Caco-2 (cell line): Measurements from ENCODE around the gene PPP1R10. TPM values are rescaled to one million over a fixed set of nuclear protein-coding genes. Genes with fewer than 3 reads are reported as not detected.

Experiments used
- BruUV-seq: library from RNA; stranded (reverse); fragments of 400-500 nt; replicated peaks from 2 replicates; lab custom pipeline; 2021; lab: Mats Ljungman, UMichigan
- CTCF ChIA-PET: fragments of 300-600 bp; sonication (Branson Sonifier 250); formaldehyde crosslinking; loops from one replicate; lab custom pipeline; 2022; ENCODE audit warnings: antibody characterized with exemption; lab: Charles Lee
- POLR2A ChIA-PET: fragments of 300-600 bp; sonication (Branson Sonifier 250); formaldehyde crosslinking; loops from one replicate; lab custom pipeline; 2022; ENCODE audit warnings: antibody characterized with exemption; lab: Charles Lee
- DNase-seq, 2 experiments: peaks; one replicate each; pipeline versions ENCODE4 v3.0.0 to v3.0.0-alpha.2; 2020 to 2022
- H3K27me3 ChIP-seq: replicated peaks from 2 replicates; pipeline ENCODE4 v1.6.0; 2011; ENCODE audit warnings: low read length; ENCODE audit not compliant: control insufficient read depth, insufficient read depth
- H3K36me3 ChIP-seq: 2 replicates; pipeline ENCODE4 v1.5.1; 2011; ENCODE audit warnings: low read length; ENCODE audit not compliant: control insufficient read depth, insufficient read depth
- H3K4me1 ChIP-seq: fragments of 250-450 bp; sonication (Bioruptor Pico); 2 replicates; pipeline ENCODE4 v1.5.1; 2020; ENCODE audit warnings: mild to moderate bottlenecking
- H3K4me3 ChIP-seq: 2 replicates; pipeline ENCODE4 v1.5.1; 2011; ENCODE audit warnings: low read depth, mild to moderate bottlenecking, control low read depth, low read length
- H3K9me3 ChIP-seq: fragments of 250-450 bp; sonication (Bioruptor Pico); 2 replicates; pipeline ENCODE4 v1.5.1; 2020; ENCODE audit warnings: mild to moderate bottlenecking, moderate library complexity
- H3K27ac Mint-ChIP-seq: one replicate; pipeline ENCODE4 v1.8.0; 2022; ENCODE audit warnings: mixed read lengths; ENCODE audit not compliant: unreplicated experiment
- H3K27me3 Mint-ChIP-seq: one replicate; pipeline ENCODE4 v1.8.0; 2022; ENCODE audit warnings: mixed read lengths; ENCODE audit not compliant: insufficient read depth, unreplicated experiment
- H3K36me3 Mint-ChIP-seq: one replicate; pipeline ENCODE4 v1.8.0; 2022; ENCODE audit warnings: mild to moderate bottlenecking, mixed read lengths; ENCODE audit not compliant: insufficient read depth, unreplicated experiment
- H3K4me1 Mint-ChIP-seq: one replicate; pipeline ENCODE4 v1.8.0; 2022; ENCODE audit warnings: low read depth, mixed read lengths; ENCODE audit not compliant: unreplicated experiment
- H3K4me3 Mint-ChIP-seq: one replicate; pipeline ENCODE4 v1.8.0; 2022; ENCODE audit warnings: mild to moderate bottlenecking, moderate library complexity, mixed read lengths; ENCODE audit not compliant: unreplicated experiment
- H3K9me3 Mint-ChIP-seq: one replicate; pipeline ENCODE4 v1.8.0; 2022; ENCODE audit warnings: mixed read lengths; ENCODE audit not compliant: unreplicated experiment
- intact Hi-C: fragments of 100-400 bp; cut with micrococcal nuclease; formaldehyde crosslinking; loops from one replicate; pipeline ENCODE4 v1.10.0; 2022; ENCODE audit not compliant: unreplicated experiment
- total RNA-seq: library from RNA; stranded (reverse); gene quantifications from 2 replicates; pipeline ENCODE4 v1.2.3, GENCODE V29; 2022
- TF ChIP-seq, protein P1 (sequence below), 2 experiments: fragments of 200-600 bp in 1 of 2; IDR thresholded peaks; 1 replicate in 1 of 2; 2 replicates in 1 of 2; pipeline versions ENCODE4 v1.5.1 to v1.8.0; 2011 to 2022; ENCODE audit warnings: antibody characterized with exemption in 1 of 2, control low read depth in 1 of 2, inconsistent platforms in 1 of 2, low read depth in 1 of 2, low read length in 1 of 2, mild to moderate bottlenecking in 1 of 2, moderate library complexity in 1 of 2; ENCODE audit not compliant: insufficient read depth in 1 of 2, severe bottlenecking in 1 of 2, unreplicated experiment in 1 of 2

The PPP1R10 gene
- total RNA-seq, 1 experiment from 2014 or later, result 91.3 TPM

DNA sequence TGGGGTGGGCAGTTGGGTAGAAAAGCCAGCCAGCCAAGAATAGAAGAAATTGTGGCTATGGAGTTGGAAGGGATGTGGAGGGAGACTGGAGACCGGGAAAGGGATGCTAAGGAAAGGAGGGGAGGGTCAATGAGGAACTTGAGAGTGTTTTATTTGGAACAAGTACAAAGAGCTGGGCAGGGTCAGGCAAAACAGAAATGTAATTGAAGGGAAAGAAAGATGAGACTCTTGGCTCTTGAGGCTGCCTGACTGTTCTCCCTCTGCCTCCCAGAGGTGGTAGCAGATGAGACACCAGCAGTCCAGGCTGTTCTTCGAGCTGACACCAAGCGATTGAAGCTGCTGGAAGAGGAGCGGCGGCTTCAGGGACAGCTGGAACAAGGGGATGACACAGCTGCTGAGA lies 33.1 kb downstream of the PPP1R10 start:
- Mint-ChIP-seq H3K4me3 (no peak overlapping the region), H3K9me3 (no peaks in the 10 kb centered on the region), H3K36me3 (peaks cover 100% of the 10 kb centered on the region), H3K27me3 (no peaks in the 10 kb centered on the region), H3K27ac (no peak overlapping the region), H3K4me1 (peaks cover 3% of the 10 kb centered on the region)
- Histone ChIP-seq H3K4me1 (no peaks in the 10 kb centered on the region), H3K4me3 (no peak overlapping the region), H3K9me3 (no peaks in the 10 kb centered on the region), H3K27me3 (no peaks in the 10 kb centered on the region), H3K36me3 (peaks cover 4% of the 10 kb centered on the region)
- intact Hi-C loops, result no loop called here
- CTCF ChIA-PET, result no interaction called here
- POLR2A ChIA-PET, result no interaction called here
- TF ChIP-seq, protein P1, sequence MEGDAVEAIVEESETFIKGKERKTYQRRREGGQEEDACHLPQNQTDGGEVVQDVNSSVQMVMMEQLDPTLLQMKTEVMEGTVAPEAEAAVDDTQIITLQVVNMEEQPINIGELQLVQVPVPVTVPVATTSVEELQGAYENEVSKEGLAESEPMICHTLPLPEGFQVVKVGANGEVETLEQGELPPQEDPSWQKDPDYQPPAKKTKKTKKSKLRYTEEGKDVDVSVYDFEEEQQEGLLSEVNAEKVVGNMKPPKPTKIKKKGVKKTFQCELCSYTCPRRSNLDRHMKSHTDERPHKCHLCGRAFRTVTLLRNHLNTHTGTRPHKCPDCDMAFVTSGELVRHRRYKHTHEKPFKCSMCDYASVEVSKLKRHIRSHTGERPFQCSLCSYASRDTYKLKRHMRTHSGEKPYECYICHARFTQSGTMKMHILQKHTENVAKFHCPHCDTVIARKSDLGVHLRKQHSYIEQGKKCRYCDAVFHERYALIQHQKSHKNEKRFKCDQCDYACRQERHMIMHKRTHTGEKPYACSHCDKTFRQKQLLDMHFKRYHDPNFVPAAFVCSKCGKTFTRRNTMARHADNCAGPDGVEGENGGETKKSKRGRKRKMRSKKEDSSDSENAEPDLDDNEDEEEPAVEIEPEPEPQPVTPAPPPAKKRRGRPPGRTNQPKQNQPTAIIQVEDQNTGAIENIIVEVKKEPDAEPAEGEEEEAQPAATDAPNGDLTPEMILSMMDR (IDR thresholded peaks at IDR 0.05; ENCODE audit: insufficient read depth in 1 of 2, low read depth in 1 of 2, low read length in 1 of 2, severe bottlenecking in 1 of 2, unreplicated experiment in 1 of 2), result no peak
- DNase-seq, result no peak
- no TSS peak for BruUV-seq

GRCh38 chr6:30578051-30578450 lies 39.0 kb downstream of the PPP1R10 start:
- Mint-ChIP-seq H3K9me3 (no peaks in the 10 kb centered on the region), H3K36me3 (peaks cover 75% of the 10 kb centered on the region), H3K4me1 (peaks cover 14% of the 10 kb centered on the region), H3K27me3 (no peaks in the 10 kb centered on the region), H3K27ac (no peak overlapping the region), H3K4me3 (no peak overlapping the region)
- Histone ChIP-seq H3K4me3 (no peak overlapping the region), H3K4me1 (no peaks in the 10 kb centered on the region), H3K9me3 (no peaks in the 10 kb centered on the region), H3K27me3 (no peaks in the 10 kb centered on the region), H3K36me3 (peaks cover 5% of the 10 kb centered on the region; the same call in 1 of the 2 replicates)
- intact Hi-C loops, result no loop called here
- no peak for DNase-seq
- CTCF ChIA-PET, result interaction anchor here (1.2 kb wide), 1 partner anchor 33 kb away, joined by 3 read pairs; no protein-coding TSS in a partner anchor
- POLR2A ChIA-PET, result no interaction called here
- no TSS peak for BruUV-seq
- TF ChIP-seq, protein P1 (IDR thresholded peaks at IDR 0.05; ENCODE audit: insufficient read depth in 1 of 2, low read depth in 1 of 2, low read length in 1 of 2, severe bottlenecking in 1 of 2, unreplicated experiment in 1 of 2), result no peak

- TF ChIP-seq, protein P1 (IDR thresholded peaks at IDR 0.05; ENCODE audit: insufficient read depth in 1 of 2, low read depth in 1 of 2, low read length in 1 of 2, severe bottlenecking in 1 of 2, unreplicated experiment in 1 of 2), result no peak
- Histone ChIP-seq H3K27me3 (no peaks in the 10 kb centered on the region), H3K9me3 (no peaks in the 10 kb centered on the region), H3K4me1 (peaks cover 15% of the 10 kb centered on the region; the same call in 1 of the 2 replicates), H3K36me3 (peaks cover 5% of the 10 kb centered on the region; the same call in 1 of the 2 replicates), H3K4me3 (no peak overlapping the region)
- peaks cover 43% of the 10 kb centered on the region for H3K36me3 Mint-ChIP-seq
- intact Hi-C loops, result no loop called here
- CTCF ChIA-PET, result no interaction called here
- H3K27ac Mint-ChIP-seq, result no peak overlapping the region
- BruUV-seq, result no TSS peak
- H3K4me1 Mint-ChIP-seq, result peaks cover 37% of the 10 kb centered on the region
- no peaks in the 10 kb centered on the region for H3K27me3 Mint-ChIP-seq
- H3K4me3 Mint-ChIP-seq, result no peak overlapping the region
- H3K9me3 Mint-ChIP-seq, result no peaks in the 10 kb centered on the region
- DNase-seq, result no peak
- POLR2A ChIA-PET, result no interaction called here
Measured at GRCh38 chr6:30573113-30573512, 43.9 kb downstream of the PPP1R10 start.
